Measurements from ENCODE around the gene MICALL1.
"Not testable (repeated sequence)": the region's sequence is repeated elsewhere in the genome, so short reads cannot be mapped to it uniquely, and the experiment has no call there.

MICALL1 gene

GRCh38 chr22:37930952-37931440 is 24.9 kb downstream of the MICALL1 start:
- no peak for DNase-seq

- DNase-seq: no peak
These were observed 25.8 kb downstream of the MICALL1 start for GRCh38 chr22:37931893-37932389.

GRCh38 chr22:37932401-37932800 is 26.3 kb downstream of the MICALL1 start:
- no peak for DNase-seq

GRCh38 chr22:37932821-37933578 is 26.9 kb downstream of the MICALL1 start:
- no peak for DNase-seq

- peak; percentile 48 for DNase-seq
These were observed 27.7 kb downstream of the MICALL1 start for GRCh38 chr22:37933711-37934376.

- no peak for DNase-seq
These were observed 34.7 kb downstream of the MICALL1 start for GRCh38 chr22:37940698-37941376.

- DNase-seq: no peak
These were observed 36.0 kb downstream of the MICALL1 start for GRCh38 chr22:37942133-37942532.

GRCh38 chr22:37943136-37943824 is 37.2 kb downstream of the MICALL1 start:
- no peak for DNase-seq

- DNase-seq: no peak
These were observed 37.7 kb downstream of the MICALL1 start for GRCh38 chr22:37943825-37944198.

- DNase-seq: not testable (repeated sequence)
These were observed 38.3 kb downstream of the MICALL1 start for GRCh38 chr22:37944423-37944822.

- DNase-seq: not testable (repeated sequence)
These were observed 41.2 kb downstream of the MICALL1 start for GRCh38 chr22:37947142-37947795.

- DNase-seq: no peak
These were observed 45.2 kb downstream of the MICALL1 start for GRCh38 chr22:37951305-37951704.

- not testable (repeated sequence) for DNase-seq
These were observed 46.5 kb downstream of the MICALL1 start for GRCh38 chr22:37952629-37953028.

- DNase-seq: no peak
These were observed 47.0 kb downstream of the MICALL1 start for GRCh38 chr22:37953062-37953436.

GRCh38 chr22:37953437-37954179 is 47.5 kb downstream of the MICALL1 start, which contains the start of the genes C22orf23 and POLR2F:
TSS of gene C22orf23 (minus strand) at chr22:37953601. CDS start at chr22:37953149, 452 bp downstream.
TSS of gene POLR2F (plus strand) at chr22:37953699. CDS start at chr22:37953788, 89 bp downstream.
- DNase-seq: peak; percentile 78

- DNase-seq: no peak
These were observed 48.6 kb downstream of the MICALL1 start for GRCh38 chr22:37954686-37955085.

GRCh38 chr22:37955825-37956397 is 49.8 kb downstream of the MICALL1 start:
- not testable (repeated sequence) for DNase-seq

GRCh38 chr22:37957232-37957631 is 51.1 kb downstream of the MICALL1 start:
- no peak for DNase-seq

GRCh38 chr22:37959231-37959825 is 53.2 kb downstream of the MICALL1 start:
- DNase-seq: no peak

GRCh38 chr22:37961062-37961461 is 55.0 kb downstream of the MICALL1 start:
- no peak for DNase-seq
